Esophagus squamous epithelium (tissue), 4 donors: ENCODE results near the gene KIF26B.

ENCODE experiments used
- POLR2A ChIP-seq, 4 donors: fragments of 450-650 bp; IDR thresholded peaks; one replicate each; pipeline ENCODE4 v1.6.1; 2017; ENCODE audit warnings: antibody characterized with exemption in 4 of 4, mild to moderate bottlenecking in 4 of 4, moderate library complexity in 3 of 4
- TF ChIP-seq, protein P1 (sequence below), 6 experiments: fragments of 450-650 bp in 4 of 6; fragments of 200-600 bp in 2 of 6; sonication (generic) in 2 of 6; IDR thresholded peaks; one replicate each; pipeline ENCODE4 v1.5.1; 2016 to 2019; ENCODE audit warnings: antibody characterized with exemption in 6 of 6, mild to moderate bottlenecking in 4 of 6, moderate library complexity in 4 of 6

DNA sequence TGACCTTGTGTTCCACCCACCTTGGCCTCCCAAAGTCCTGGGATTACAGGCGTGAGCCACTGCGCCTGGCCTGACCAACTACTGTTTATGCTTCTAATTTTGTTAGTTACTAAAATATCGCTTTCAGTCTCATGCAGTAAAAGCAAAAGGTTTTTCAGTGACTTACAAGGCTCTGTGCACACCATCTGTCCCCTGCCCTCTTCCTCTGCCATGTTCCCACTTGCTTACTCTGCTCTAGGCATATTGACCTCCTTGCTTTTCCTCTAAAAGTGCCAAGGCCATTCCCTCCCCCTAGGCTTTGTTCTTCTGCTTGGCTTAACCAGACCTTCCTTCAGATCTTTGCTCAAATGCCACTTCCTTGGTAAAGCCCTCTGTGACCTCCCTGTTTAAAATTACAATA lies 276.9 kb downstream of the KIF26B start:
- TF ChIP-seq, protein P1, sequence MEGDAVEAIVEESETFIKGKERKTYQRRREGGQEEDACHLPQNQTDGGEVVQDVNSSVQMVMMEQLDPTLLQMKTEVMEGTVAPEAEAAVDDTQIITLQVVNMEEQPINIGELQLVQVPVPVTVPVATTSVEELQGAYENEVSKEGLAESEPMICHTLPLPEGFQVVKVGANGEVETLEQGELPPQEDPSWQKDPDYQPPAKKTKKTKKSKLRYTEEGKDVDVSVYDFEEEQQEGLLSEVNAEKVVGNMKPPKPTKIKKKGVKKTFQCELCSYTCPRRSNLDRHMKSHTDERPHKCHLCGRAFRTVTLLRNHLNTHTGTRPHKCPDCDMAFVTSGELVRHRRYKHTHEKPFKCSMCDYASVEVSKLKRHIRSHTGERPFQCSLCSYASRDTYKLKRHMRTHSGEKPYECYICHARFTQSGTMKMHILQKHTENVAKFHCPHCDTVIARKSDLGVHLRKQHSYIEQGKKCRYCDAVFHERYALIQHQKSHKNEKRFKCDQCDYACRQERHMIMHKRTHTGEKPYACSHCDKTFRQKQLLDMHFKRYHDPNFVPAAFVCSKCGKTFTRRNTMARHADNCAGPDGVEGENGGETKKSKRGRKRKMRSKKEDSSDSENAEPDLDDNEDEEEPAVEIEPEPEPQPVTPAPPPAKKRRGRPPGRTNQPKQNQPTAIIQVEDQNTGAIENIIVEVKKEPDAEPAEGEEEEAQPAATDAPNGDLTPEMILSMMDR (IDR thresholded peaks at IDR 0.05) = no peak
- no peak for TF ChIP-seq POLR2A (IDR thresholded peaks at IDR 0.05)
